Thyroid gland (tissue), 4 donors: Measurements from ENCODE around the gene SYNGR3. TPM values are rescaled to one million over a fixed set of nuclear protein-coding genes. Genes with fewer than 3 reads are reported as not detected.

Source experiments
- DNase-seq, 2 donors: peaks; one replicate each; pipeline ENCODE4 v3.0.0-alpha.2; 2019
- H3K27ac ChIP-seq, 3 donors: fragments of 200-600 bp; sonication (generic); 1 replicate in 2 of 3; 2 replicates in 1 of 3; pipeline ENCODE4 v1.5.1; 2016 to 2019; ENCODE audit warnings: mild to moderate bottlenecking in 1 of 3, moderate library complexity in 1 of 3
- H3K27me3 ChIP-seq: fragments of 200-600 bp; sonication (generic); one replicate; pipeline ENCODE4 v1.5.1; 2019
- H3K36me3 ChIP-seq, 2 donors: fragments of 200-600 bp; sonication (generic); one replicate each; pipeline ENCODE4 v1.5.1; 2016 to 2019
- H3K4me1 ChIP-seq, 2 donors: fragments of 200-600 bp; sonication (generic); one replicate each; pipeline ENCODE4 v1.5.1; 2017 to 2019
- H3K4me3 ChIP-seq, 3 donors: fragments of 200-600 bp; sonication (generic); replicated peaks in 1 of 3; 1 replicate in 2 of 3; 2 replicates in 1 of 3; pipeline ENCODE4 v1.5.1; 2016; ENCODE audit warnings: mild to moderate bottlenecking in 1 of 3
- H3K9me3 ChIP-seq: fragments of 200-600 bp; sonication (generic); one replicate; pipeline ENCODE4 v1.5.1; 2017
- CTCF ChIP-seq, 6 experiments: fragments of 200-600 bp in 3 of 6; fragments of 450-650 bp in 3 of 6; sonication (generic) in 3 of 6; IDR thresholded peaks; one replicate each; pipeline ENCODE4 v1.5.1; 2016 to 2019; ENCODE audit warnings: antibody characterized with exemption in 6 of 6, mild to moderate bottlenecking in 2 of 6, inconsistent platforms in 1 of 6, moderate library complexity in 1 of 6
- POLR2A ChIP-seq, 2 donors: fragments of 450-650 bp; IDR thresholded peaks; one replicate each; pipeline ENCODE4 v1.6.1; 2017; ENCODE audit warnings: antibody characterized with exemption in 2 of 2, mild to moderate bottlenecking in 2 of 2, moderate library complexity in 1 of 2
- WGBS, 2 donors: methylation state at CpG; one replicate each; pipeline ENCODE4 v1.1.5; 2017; 5-methylcytosine and 5-hydroxymethylcytosine counted together
- intact Hi-C: fragments of 100-400 bp; cut with DNase I; formaldehyde crosslinking; loops from one replicate; pipeline ENCODE4 v1.15.1; 2023
- total RNA-seq, 4 donors: library from RNA; depleted of rRNA; stranded (reverse); fragments of >200 nt; gene quantifications; one replicate each; pipeline ENCODE4 v1.2.3, GENCODE V29; 2016

The SYNGR3 gene
- total RNA-seq, 4 donors from 2014 or later: not detected

GRCh38 chr16:1974157-1975070, 15.4 kb upstream of the SYNGR3 start:
- H3K36me3 ChIP-seq: peaks cover 43 to 50% of the 10 kb centered on the region in 2 donors
- H3K27me3 ChIP-seq: peaks cover 13% of the 10 kb centered on the region
- intact Hi-C loops: no loop called here
- TF ChIP-seq CTCF (IDR thresholded peaks at IDR 0.05) (no peak), POLR2A (IDR thresholded peaks at IDR 0.05) (no peak)
- peaks cover 12 to 23% of the 10 kb centered on the region in 2 donors for H3K4me1 ChIP-seq
- DNase-seq: no peak
- no peaks in the 10 kb centered on the region for H3K9me3 ChIP-seq
- 95 to 96% methylated on average over 37 to 41 of the region's 42 CpGs for WGBS, 2 donors
- H3K27ac ChIP-seq: no peak overlapping the region
- H3K4me3 ChIP-seq: no peak overlapping the region

GRCh38 chr16:1975432-1976215, 14.1 kb upstream of the SYNGR3 start:
- Histone ChIP-seq H3K27ac (no peak overlapping the region), H3K4me1 (peaks cover 12 to 26% of the 10 kb centered on the region in 2 donors), H3K9me3 (no peaks in the 10 kb centered on the region), H3K4me3 (no peak overlapping the region), H3K27me3 (peaks cover 13% of the 10 kb centered on the region), H3K36me3 (peaks cover 43 to 50% of the 10 kb centered on the region in 2 donors)
- TF ChIP-seq POLR2A (IDR thresholded peaks at IDR 0.05) (no peak), CTCF (IDR thresholded peaks at IDR 0.05) (no peak)
- DNase-seq: no peak
- 92 to 94% methylated on average over 26 to 28 of the region's 33 CpGs for WGBS, 2 donors
- intact Hi-C loops: no loop called here

- Histone ChIP-seq H3K27ac (no peak overlapping the region), H3K27me3 (peaks cover 13% of the 10 kb centered on the region), H3K36me3 (peaks cover 43 to 50% of the 10 kb centered on the region in 2 donors), H3K4me3 (no peak overlapping the region), H3K9me3 (no peaks in the 10 kb centered on the region), H3K4me1 (peaks cover 8 to 21% of the 10 kb centered on the region in 2 donors)
- no peak for DNase-seq
- intact Hi-C loops: no loop called here
- WGBS, 2 donors: 90 to 92% methylated on average over 2 to 5 of the region's 8 CpGs
- TF ChIP-seq CTCF (IDR thresholded peaks at IDR 0.05) (no peak), POLR2A (IDR thresholded peaks at IDR 0.05) (no peak)
These were observed 13.6 kb upstream of the SYNGR3 start for GRCh38 chr16:1976216-1976520.

- no peak for TF ChIP-seq CTCF (IDR thresholded peaks at IDR 0.05)
- no peak for TF ChIP-seq POLR2A (IDR thresholded peaks at IDR 0.05)
- Histone ChIP-seq H3K27me3 (peaks cover 13% of the 10 kb centered on the region), H3K27ac (no peak overlapping the region), H3K4me1 (peaks cover 5 to 18% of the 10 kb centered on the region in 2 donors), H3K9me3 (no peaks in the 10 kb centered on the region), H3K4me3 (no peak overlapping the region), H3K36me3 (peaks cover 43 to 50% of the 10 kb centered on the region in 2 donors)
- intact Hi-C loops: no loop called here
- 92 to 99% methylated on average over 12 to 22 of the region's 33 CpGs for WGBS, 2 donors
- DNase-seq: no peak
These were observed 12.6 kb upstream of the SYNGR3 start for GRCh38 chr16:1976951-1977874.
